Nephron (organoid): Measurements from ENCODE around the gene KIF26B.

ENCODE experiments used
- H3K27ac Mint-ChIP-seq, 3 experiments: 2 replicates each; pipeline ENCODE4 v1.8.0; 2020; ENCODE audit warnings: mixed read lengths in 3 of 3, mild to moderate bottlenecking in 2 of 3, moderate library complexity in 1 of 3
- H3K27me3 Mint-ChIP-seq: 2 replicates; pipeline ENCODE4 v1.8.0; 2021; ENCODE audit warnings: low read depth, mild to moderate bottlenecking, moderate library complexity, mixed read lengths
- H3K36me3 Mint-ChIP-seq: 2 replicates; pipeline ENCODE4 v1.8.0; 2020; ENCODE audit warnings: low read depth, mixed read lengths
- H3K4me1 Mint-ChIP-seq: 2 replicates; pipeline ENCODE4 v1.8.0; 2020; ENCODE audit warnings: mixed read lengths
- H3K4me3 Mint-ChIP-seq, 3 experiments: 2 replicates each; pipeline ENCODE4 v1.8.0; 2020; ENCODE audit warnings: mild to moderate bottlenecking in 3 of 3, mixed read lengths in 3 of 3, moderate library complexity in 2 of 3
- H3K9me3 Mint-ChIP-seq: 2 replicates; pipeline ENCODE4 v1.8.0; 2020; ENCODE audit warnings: mixed read lengths
- CTCF ChIP-seq, 3 experiments: fragments of 200-600 bp; sonication (generic); IDR thresholded peaks; one replicate each; pipeline ENCODE4 v1.5.0; 2021; ENCODE audit warnings: antibody characterized with exemption in 3 of 3; ENCODE audit not compliant: unreplicated experiment in 3 of 3

The KIF26B gene

GRCh38 chr1:245467804-245468203, 313.0 kb downstream of the KIF26B start:
- TF ChIP-seq CTCF (IDR thresholded peaks at IDR 0.05; ENCODE audit: unreplicated experiment in 3 of 3) = no peak
- peaks cover 41% of the 10 kb centered on the region for H3K4me1 Mint-ChIP-seq
- peaks cover 18% of the 10 kb centered on the region for H3K27me3 Mint-ChIP-seq
- H3K27ac Mint-ChIP-seq = no peak overlapping the region
- peaks cover 19% of the 10 kb centered on the region for H3K36me3 Mint-ChIP-seq
- no peaks in the 10 kb centered on the region for H3K9me3 Mint-ChIP-seq
- H3K4me3 Mint-ChIP-seq = no peak overlapping the region

GRCh38 chr1:245469006-245469405, 314.2 kb downstream of the KIF26B start:
- no peak for TF ChIP-seq CTCF (IDR thresholded peaks at IDR 0.05; ENCODE audit: unreplicated experiment in 3 of 3)
- Mint-ChIP-seq H3K27me3 (peaks cover 8% of the 10 kb centered on the region), H3K27ac (no peak overlapping the region), H3K36me3 (peaks cover 10% of the 10 kb centered on the region), H3K4me3 (no peak overlapping the region), H3K4me1 (peaks cover 32% of the 10 kb centered on the region), H3K9me3 (no peaks in the 10 kb centered on the region)

GRCh38 chr1:245469734-245470133, 314.9 kb downstream of the KIF26B start:
- no peak for TF ChIP-seq CTCF (IDR thresholded peaks at IDR 0.05; ENCODE audit: unreplicated experiment in 3 of 3)

GRCh38 chr1:245475126-245475525, 320.3 kb downstream of the KIF26B start:
- Mint-ChIP-seq H3K27me3 (no peaks in the 10 kb centered on the region), H3K4me3 (no peak overlapping the region), H3K9me3 (no peaks in the 10 kb centered on the region), H3K4me1 (no peaks in the 10 kb centered on the region), H3K36me3 (peaks cover 4% of the 10 kb centered on the region), H3K27ac (no peak overlapping the region)
- no peak for TF ChIP-seq CTCF (IDR thresholded peaks at IDR 0.05; ENCODE audit: unreplicated experiment in 3 of 3)

More at GRCh38 chr1:245469734-245470133, 314.9 kb downstream of the KIF26B start:
- Mint-ChIP-seq H3K9me3 (no peaks in the 10 kb centered on the region), H3K36me3 (peaks cover 4% of the 10 kb centered on the region), H3K4me1 (peaks cover 26% of the 10 kb centered on the region), H3K27me3 (peaks cover 6% of the 10 kb centered on the region), H3K27ac (no peak overlapping the region), H3K4me3 (no peak overlapping the region)

- H3K27ac Mint-ChIP-seq = no peak overlapping the region
Measured at GRCh38 chr1:245475961-245476516, 321.3 kb downstream of the KIF26B start.

More at GRCh38 chr1:245475961-245476516, 321.3 kb downstream of the KIF26B start:
- H3K4me1 Mint-ChIP-seq = no peaks in the 10 kb centered on the region
- no peak for TF ChIP-seq CTCF (IDR thresholded peaks at IDR 0.05; ENCODE audit: unreplicated experiment in 3 of 3)
- H3K4me3 Mint-ChIP-seq = no peak overlapping the region
- H3K27me3 Mint-ChIP-seq = no peaks in the 10 kb centered on the region
- no peaks in the 10 kb centered on the region for H3K9me3 Mint-ChIP-seq
- H3K36me3 Mint-ChIP-seq = no peaks in the 10 kb centered on the region
